K562 (cell line): ENCODE measurements around the gene NRF1. TPM values are rescaled to one million over a fixed set of nuclear protein-coding genes. Genes with fewer than 3 reads are reported as not detected.
A peak's percentile ranks its signal among the peaks of the same experiment; 100 is the strongest.
"Not testable (repeated sequence)": the region's sequence is repeated elsewhere in the genome, so short reads cannot be mapped to it uniquely, and the experiment has no call there.

Source experiments
- ATAC-seq: fragments of 200-7000 bp; cut with Tn5 transposase; 3 replicates; pipeline ENCODE4 v1.9.1; 2020; ENCODE audit warnings: moderate library complexity
- BruUV-seq: library from RNA; stranded (reverse); fragments of 400-500 nt; replicated peaks from 2 replicates; lab custom pipeline; 2021; lab: Mats Ljungman, UMichigan
- CTCF ChIA-PET: fragments of 300-600 bp; formaldehyde crosslinking; extraction: SDS; loops from one replicate; lab custom pipeline; 2021; ENCODE audit warnings: low intra/inter-chr PET ratio; lab: Yijun Ruan, JAX
- POLR2A ChIA-PET: fragments of 300-600, 350-650 bp; sonication (Branson Sonifier 250); formaldehyde crosslinking; extraction: SDS; loops from one replicate; lab custom pipeline; 2021; ENCODE audit warnings: antibody characterized with exemption, inconsistent platforms; lab: Yijun Ruan, JAX
- DNase-seq, 4 experiments: peaks; one replicate each; pipeline versions ENCODE4 v3.0.0 to v3.0.0-alpha.2; 2011 to 2018; ENCODE audit warnings: low spot score in 3 of 4, mixed read lengths in 3 of 4; ENCODE audit errors: extremely low read depth in 1 of 4
- FAIRE-seq: peaks from 2 replicates; lab custom pipeline; 2011; peaks lifted over from hg19 to GRCh38; lab: Jason Lieb, UNC
- H2AFZ ChIP-seq: 2 replicates; pipeline ENCODE4 v1.6.0; 2011; ENCODE audit warnings: low read depth, low read length, control low read depth, inconsistent platforms
- H3K27ac ChIP-seq: fragments of 200-600 bp; 3 replicates; pipeline ENCODE4 v1.8.0; 2011; ENCODE audit warnings: low read depth, mild to moderate bottlenecking, control low read depth, inconsistent platforms, low read length, moderate library complexity, mixed read lengths; ENCODE audit errors: extremely low read depth
- H3K27me3 ChIP-seq, 2 experiments: fragments of 300-600 bp in 1 of 2; 2 replicates in 1 of 2; 3 replicates in 1 of 2; pipeline versions ENCODE4 v1.6.0 to v1.8.0; 2011; ENCODE audit warnings: inconsistent platforms in 2 of 2, low read length in 2 of 2, mild to moderate bottlenecking in 1 of 2, mixed read lengths in 1 of 2, moderate library complexity in 1 of 2; ENCODE audit not compliant: control insufficient read depth in 2 of 2, insufficient read depth in 2 of 2
- H3K36me3 ChIP-seq: fragments of 300-600 bp; 3 replicates; pipeline ENCODE4 v1.8.0; 2011; ENCODE audit warnings: mild to moderate bottlenecking, low read length, inconsistent platforms; ENCODE audit not compliant: control insufficient read depth, insufficient read depth
- H3K4me1 ChIP-seq, 2 experiments: fragments of 200-600 bp in 1 of 2; replicated peaks in 1 of 2; 2 replicates in 1 of 2; 3 replicates in 1 of 2; pipeline versions ENCODE4 v1.5.1 to v1.8.0; 2011; ENCODE audit warnings: inconsistent platforms in 2 of 2, low read length in 2 of 2, mild to moderate bottlenecking in 1 of 2, mixed read lengths in 1 of 2, moderate library complexity in 1 of 2; ENCODE audit not compliant: control insufficient read depth in 2 of 2, insufficient read depth in 2 of 2
- H3K4me2 ChIP-seq: 2 replicates; pipeline ENCODE4 v1.6.1; 2011; ENCODE audit warnings: low read length, control low read depth, inconsistent platforms, mixed read lengths; ENCODE audit not compliant: insufficient read depth
- H3K4me3 ChIP-seq: fragments of 200-600 bp; sonication (generic), shearing (Covaris generic); 2 replicates; pipeline ENCODE4 v1.5.1; 2016; ENCODE audit warnings: control low read depth, inconsistent platforms
- H3K79me2 ChIP-seq: fragments of 200-600 bp; 3 replicates; pipeline ENCODE4 v1.8.0; 2011; ENCODE audit warnings: low read length, inconsistent platforms; ENCODE audit not compliant: control insufficient read depth, insufficient read depth
- H3K9ac ChIP-seq, 2 experiments: 2 replicates each; pipeline versions ENCODE4 v1.6.0 to v1.6.1; 2011; ENCODE audit warnings: low read depth in 2 of 2, low read length in 2 of 2, control low read depth in 1 of 2, inconsistent platforms in 1 of 2, mild to moderate bottlenecking in 1 of 2, mixed read lengths in 1 of 2; ENCODE audit not compliant: insufficient read depth in 1 of 2
- H3K9me1 ChIP-seq: one replicate; pipeline ENCODE4 v1.6.0; 2011; ENCODE audit warnings: inconsistent platforms, mild to moderate bottlenecking, low read length, moderate library complexity; ENCODE audit not compliant: control insufficient read depth, insufficient read depth
- H3K9me3 ChIP-seq: replicated peaks from 2 replicates; pipeline ENCODE4 v1.5.1; 2011; ENCODE audit warnings: low read depth, low read length, inconsistent platforms; ENCODE audit not compliant: control insufficient read depth, insufficient read depth
- H4K20me1 ChIP-seq: replicated peaks from 2 replicates; pipeline ENCODE4 v1.6.1; 2011; ENCODE audit warnings: low read length, inconsistent platforms, mixed read lengths; ENCODE audit not compliant: control insufficient read depth, insufficient read depth
- BRCA1 ChIP-seq, 2 experiments: fragments of 450-650 bp in 1 of 2; sonication (generic) in 1 of 2; formaldehyde crosslinking in 1 of 2; IDR thresholded peaks; 2 replicates each; pipeline versions ENCODE4 v1.5.0 to v1.6.1; 2017 to 2020; ENCODE audit warnings: mild to moderate bottlenecking in 1 of 2, missing genetic modification reagents in 1 of 2
- BRD4 ChIP-seq: fragments of 200-600 bp; sonication (generic); IDR thresholded peaks from 2 replicates; pipeline ENCODE4 v1.6.1; 2017; ENCODE audit warnings: inconsistent platforms
- CBX3 ChIP-seq, 2 experiments: IDR thresholded peaks; 1 replicate in 1 of 2; 2 replicates in 1 of 2; pipeline ENCODE4 v1.6.1; 2012; ENCODE audit warnings: inconsistent platforms in 2 of 2, low read length in 2 of 2, borderline replicate concordance in 1 of 2, control low read depth in 1 of 2
- MEF2A ChIP-seq: IDR thresholded peaks from 2 replicates; pipeline ENCODE4 v1.6.1; 2011; ENCODE audit warnings: low read depth, mild to moderate bottlenecking, low read length, moderate library complexity; ENCODE audit not compliant: control insufficient read depth
- ZEB2 ChIP-seq: fragments of 450-650 bp; IDR thresholded peaks from 2 replicates; pipeline ENCODE4 v1.6.1; 2016
- ZNF121 ChIP-seq: sonication (generic); formaldehyde crosslinking; conservative IDR thresholded peaks from 2 replicates; pipeline ENCODE4 v1.8.0; 2022; ENCODE audit warnings: missing genetic modification reagents
- WGBS: fragments of 100-300 bp; shearing (Covaris generic); methylation state at CpG from one replicate; pipeline ENCODE4 v1.1.6; 2016; ENCODE audit warnings: low coverage, mixed read lengths; ENCODE audit not compliant: insufficient coverage; ENCODE audit errors: missing lambda C conversion rate; 5-methylcytosine and 5-hydroxymethylcytosine counted together
- in situ Hi-C: fragments of 300-500 bp; cut with MboI; formaldehyde crosslinking; loops from 4 replicates; pipeline ENCODE4 v1.15.0; 2018; ENCODE audit warnings: inconsistent platforms, mixed read lengths
- intact Hi-C: fragments of 100-400 bp; cut with micrococcal nuclease; formaldehyde crosslinking; loops from 2 replicates; pipeline ENCODE4 v1.14.2; 2022
- polyA plus RNA-seq, 8 experiments: library from polyadenylated mRNA; depleted of rRNA in 4 of 8; stranded (reverse) in 5 of 8; unstranded in 3 of 8; fragments of >200 nt; fragmentation: Nextera tagmentation in 2 of 8; fragmentation: Illumina TruSeq in 1 of 8; extraction: Ambion mirVana in 2 of 8; extraction: Trizol in 1 of 8; gene quantifications; 2 replicates each; pipeline versions ENCODE4 v1.2.1 to v1.2.3, GENCODE V29; 2011 to 2014; ENCODE audit warnings: inconsistent platforms in 1 of 8, missing spikeins in 1 of 8
- total RNA-seq, 7 experiments: library from RNA; depleted of rRNA in 6 of 7; stranded (reverse); fragments of >200 nt in 6 of 7; fragmentation: Illumina TruSeq in 2 of 7; extraction: Trizol in 2 of 7; gene quantifications; 2 replicates each; pipeline versions ENCODE4 v1.2.1 to v1.2.3, GENCODE V29; 2011 to 2021; ENCODE audit warnings: low replicate concordance in 1 of 7

The NRF1 gene
- total and polyA plus RNA-seq, 9 of the 15 experiments (the other 6 are each of a cell fraction or from before 2014, with no cell fraction given): 8.6 to 28.8 (median 20.3) TPM

GRCh38 chr7:129674475-129674874, 63.0 kb downstream of the NRF1 start:
- H3K4me1 ChIP-seq; ATAC-seq; H3K79me2 ChIP-seq; H2AFZ ChIP-seq; FAIRE-seq; H3K9me1 ChIP-seq; H3K4me3 ChIP-seq; intact Hi-C loops; POLR2A ChIA-PET; H3K27me3 ChIP-seq; in situ Hi-C loops; BruUV-seq; DNase-seq; H3K4me2 ChIP-seq; H4K20me1 ChIP-seq; H3K9ac ChIP-seq; H3K27ac ChIP-seq; TF ChIP-seq BRCA1 (IDR thresholded peaks at IDR 0.05): not testable (repeated sequence)
- Histone ChIP-seq H3K36me3 (peaks cover 31% of the 10 kb centered on the region), H3K9me3 (peaks cover 11% of the 10 kb centered on the region)
- 88% methylated on average over 4 of the region's 4 CpGs for WGBS
- CTCF ChIA-PET: interaction anchor here (0.7 kb wide), 1 partner anchor 84 kb away, joined by 3 read pairs; no protein-coding TSS in a partner anchor
- TF ChIP-seq ZNF121 (CRISPR knock-in tag) (peak; percentile 95), BRCA1 (CRISPR knock-in tag; IDR thresholded peaks at IDR 0.05) (0 out of 2 replicates have a peak, but pooled peaks have one; percentile 24)

GRCh38 chr7:129675521-129675920, 64.0 kb downstream of the NRF1 start:
- no peak for ATAC-seq
- Histone ChIP-seq H3K36me3 (peaks cover 31% of the 10 kb centered on the region), H3K4me3 (no peak overlapping the region), H3K4me1 (peaks cover 0 to 3% of the 10 kb centered on the region in 2 experiments; a peak in 1 of 5 replicates), H3K9me3 (peaks cover 11% of the 10 kb centered on the region), H3K79me2 (no peaks in the 10 kb centered on the region), H3K9ac (no peak overlapping the region), H4K20me1 (no peaks in the 10 kb centered on the region), H2AFZ (no peak overlapping the region), H3K27me3 (no peaks in the 10 kb centered on the region), H3K9me1 (no peaks in the 10 kb centered on the region), H3K27ac (no peak overlapping the region), H3K4me2 (no peak overlapping the region)
- in situ Hi-C loops (no loop called here), intact Hi-C loops (no loop called here)
- POLR2A ChIA-PET: interaction anchor here (0.8 kb wide), 1 partner anchor 22 kb away, joined by 3 read pairs; no protein-coding TSS in a partner anchor
- TF ChIP-seq ZEB2: peak; percentile 40; the same call in 1 of the 2 replicates
- TF ChIP-seq BRD4: no peak
- peak in 1 of 2 experiments; percentile 66; a peak in 1 of 3 replicates for TF ChIP-seq CBX3 (IDR thresholded peaks at IDR 0.05; ENCODE audit: borderline replicate concordance in 1 of 2, low read length in 2 of 2)
- TF ChIP-seq MEF2A: peak; percentile 70; the same call in 1 of the 2 replicates
- FAIRE-seq: no peak
- WGBS: 90% methylated on average over 2 of the region's 2 CpGs
- no TSS peak for BruUV-seq
- CTCF ChIA-PET: no interaction called here
- no peak for DNase-seq
